GM12874 (cell line): Measurements from ENCODE around the gene ESM1.

Source experiments
- CTCF ChIP-seq: IDR thresholded peaks from 2 replicates; pipeline ENCODE4 v1.5.1; 2011; ENCODE audit warnings: low read depth, mild to moderate bottlenecking, control low read depth, low read length, moderate library complexity; ENCODE audit not compliant: insufficient read depth

Gene ESM1, protein sequence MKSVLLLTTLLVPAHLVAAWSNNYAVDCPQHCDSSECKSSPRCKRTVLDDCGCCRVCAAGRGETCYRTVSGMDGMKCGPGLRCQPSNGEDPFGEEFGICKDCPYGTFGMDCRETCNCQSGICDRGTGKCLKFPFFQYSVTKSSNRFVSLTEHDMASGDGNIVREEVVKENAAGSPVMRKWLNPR

DNA sequence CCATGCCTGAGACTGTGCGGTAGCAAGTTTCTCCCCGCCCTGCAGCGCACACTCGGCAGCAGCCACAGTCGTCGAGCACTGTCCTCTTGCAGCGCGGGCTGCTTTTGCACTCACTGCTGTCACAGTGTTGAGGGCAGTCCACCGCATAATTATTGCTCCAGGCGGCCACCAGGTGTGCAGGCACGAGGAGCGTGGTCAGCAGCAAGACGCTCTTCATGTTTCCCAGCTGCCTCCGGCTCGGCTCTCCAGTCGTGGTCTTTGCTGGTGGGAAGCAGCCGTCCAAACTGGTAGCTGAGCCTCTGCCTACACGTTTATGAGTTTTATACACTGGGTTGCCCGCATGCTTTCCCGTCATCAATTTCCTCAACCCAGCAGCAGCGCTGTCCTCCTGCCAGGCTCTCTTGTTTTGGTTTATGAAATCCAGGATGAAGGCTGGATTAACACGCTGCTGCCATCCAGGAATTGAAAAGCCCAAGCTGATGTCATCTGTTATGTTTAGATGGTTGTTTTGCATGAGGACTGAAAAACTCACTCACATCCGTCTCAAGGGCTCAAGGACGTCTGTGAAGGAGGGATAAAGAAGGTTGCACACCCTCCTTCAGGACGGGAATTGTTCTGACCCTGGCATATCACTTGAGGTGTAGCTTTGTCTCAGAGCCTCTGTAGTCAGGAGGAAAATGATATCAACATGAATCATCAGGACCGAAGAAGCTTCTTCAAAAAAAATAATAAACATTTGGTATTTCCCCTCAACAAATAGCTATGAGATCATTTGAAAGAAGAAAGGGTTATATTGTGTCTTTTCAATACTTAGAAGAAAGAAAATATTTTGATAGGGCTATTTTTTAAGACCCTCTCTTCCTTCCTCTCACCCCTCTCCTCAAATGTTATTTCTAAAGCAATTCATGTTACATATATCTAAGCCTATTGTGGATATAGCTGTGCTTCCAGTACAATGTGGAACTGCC lies at the start of gene ESM1:
Gene ESM1, minus strand, starts transcription at position 293 of the 968 bp plus-strand sequence. Its CDS starts 76 bp downstream, at position 217.
- TF ChIP-seq CTCF: no peak

GRCh38 chr5:55033568-55033967 lies 48.2 kb upstream of the ESM1 start:
- TF ChIP-seq CTCF: no peak

DNA sequence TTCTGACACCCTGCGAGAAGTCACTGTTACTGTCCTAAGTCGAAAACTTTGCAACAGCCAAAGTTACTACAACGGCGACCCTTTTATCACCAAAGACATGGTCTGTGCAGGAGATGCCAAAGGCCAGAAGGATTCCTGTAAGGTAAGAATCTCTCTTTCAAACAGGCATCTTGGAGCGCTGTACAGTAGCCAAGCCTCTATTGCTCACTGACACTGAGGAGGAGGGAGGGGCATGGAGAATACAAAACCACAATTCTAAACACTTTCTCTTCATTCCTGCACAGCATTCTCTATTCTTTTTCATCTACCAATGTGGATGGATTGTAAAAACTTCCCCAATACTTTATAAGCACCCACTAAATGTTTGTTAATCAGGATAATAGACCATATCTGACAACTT lies 46.1 kb upstream of the ESM1 start:
- TF ChIP-seq CTCF: no peak

GRCh38 chr5:55030676-55031369 lies 45.4 kb upstream of the ESM1 start:
- TF ChIP-seq CTCF: no peak

GRCh38 chr5:55030220-55030619 lies 44.8 kb upstream of the ESM1 start:
- no peak for TF ChIP-seq CTCF

DNA sequence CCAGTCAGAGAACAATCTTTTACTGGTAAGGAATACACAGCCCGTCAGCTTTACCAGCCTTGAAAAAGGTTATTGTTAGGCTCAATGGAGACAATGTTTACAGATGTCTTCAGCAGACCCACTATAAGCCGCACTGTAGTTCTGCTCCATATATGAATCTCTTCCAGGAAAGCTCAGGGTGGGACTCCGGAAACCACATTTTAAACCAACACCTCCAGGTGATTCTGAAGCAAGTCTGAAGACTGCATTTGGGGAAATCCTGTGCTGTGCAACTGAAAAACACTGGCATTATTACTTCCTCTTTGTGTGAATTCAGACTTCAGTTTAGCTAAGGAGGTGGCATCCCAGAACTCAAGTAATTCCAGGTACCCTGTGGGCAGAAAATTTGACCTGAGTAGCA lies 42.2 kb upstream of the ESM1 start:
- no peak for TF ChIP-seq CTCF

- no peak for TF ChIP-seq CTCF
These were observed 37.1 kb upstream of the ESM1 start for GRCh38 chr5:55022450-55022849.
